22Rv1 (cell line): ENCODE measurements around the gene NRXN3.

Experiments used
- ZFX ChIP-seq: fragments of 450-650 bp; IDR thresholded peaks from 2 replicates; pipeline ENCODE4 v1.6.1; 2017; ENCODE audit warnings: antibody characterized with exemption, borderline replicate concordance
- TF ChIP-seq, protein P1 (sequence below): fragments of 450-650 bp; IDR thresholded peaks from 2 replicates; pipeline ENCODE4 v1.5.1; 2017; ENCODE audit warnings: mild to moderate bottlenecking

DNA sequence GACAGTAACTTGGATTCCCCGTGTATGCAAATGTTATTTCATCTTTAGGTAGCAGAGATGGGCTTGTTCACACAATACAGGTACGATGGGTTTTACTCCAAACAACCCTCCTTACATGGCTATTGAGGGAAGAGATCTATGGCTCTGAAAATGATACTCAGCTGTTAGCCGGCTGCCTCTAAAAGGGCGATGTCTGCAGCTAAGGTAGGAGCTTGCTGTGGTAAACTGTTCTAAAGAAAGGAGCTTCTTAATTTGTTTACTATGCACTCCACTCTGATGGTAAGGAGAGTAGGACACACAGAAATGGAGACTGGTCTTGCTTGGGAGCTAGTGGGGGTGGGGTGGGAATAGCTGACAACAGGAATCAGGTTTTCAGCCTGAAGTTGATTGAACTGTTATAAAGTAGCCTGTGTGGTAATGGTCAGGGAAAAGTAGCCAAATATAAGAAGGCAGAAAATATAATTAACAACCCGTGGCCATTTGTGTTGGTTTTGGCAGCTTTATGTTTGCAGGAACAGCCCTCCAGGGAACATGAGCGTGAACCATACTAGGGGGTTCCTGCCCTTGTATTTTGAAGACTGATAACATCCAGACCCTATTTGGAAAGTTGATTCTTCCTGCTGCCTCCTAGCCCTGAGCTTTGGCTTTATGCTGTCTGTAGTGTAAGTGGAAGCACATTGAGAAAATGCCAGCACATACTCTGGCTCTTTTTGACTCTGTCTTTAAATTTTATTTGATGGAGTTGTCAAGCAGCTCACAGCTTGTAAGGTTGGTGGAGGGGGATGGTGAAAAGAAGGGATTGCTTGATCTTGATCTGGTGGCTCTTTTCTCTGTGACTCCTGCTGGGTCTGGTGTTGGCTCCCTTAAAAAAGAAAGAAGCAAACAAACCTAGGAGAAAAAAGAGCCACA lies 1111.3 kb downstream of the NRXN3 start:
- TF ChIP-seq ZFX: no peak
- TF ChIP-seq, protein P1, sequence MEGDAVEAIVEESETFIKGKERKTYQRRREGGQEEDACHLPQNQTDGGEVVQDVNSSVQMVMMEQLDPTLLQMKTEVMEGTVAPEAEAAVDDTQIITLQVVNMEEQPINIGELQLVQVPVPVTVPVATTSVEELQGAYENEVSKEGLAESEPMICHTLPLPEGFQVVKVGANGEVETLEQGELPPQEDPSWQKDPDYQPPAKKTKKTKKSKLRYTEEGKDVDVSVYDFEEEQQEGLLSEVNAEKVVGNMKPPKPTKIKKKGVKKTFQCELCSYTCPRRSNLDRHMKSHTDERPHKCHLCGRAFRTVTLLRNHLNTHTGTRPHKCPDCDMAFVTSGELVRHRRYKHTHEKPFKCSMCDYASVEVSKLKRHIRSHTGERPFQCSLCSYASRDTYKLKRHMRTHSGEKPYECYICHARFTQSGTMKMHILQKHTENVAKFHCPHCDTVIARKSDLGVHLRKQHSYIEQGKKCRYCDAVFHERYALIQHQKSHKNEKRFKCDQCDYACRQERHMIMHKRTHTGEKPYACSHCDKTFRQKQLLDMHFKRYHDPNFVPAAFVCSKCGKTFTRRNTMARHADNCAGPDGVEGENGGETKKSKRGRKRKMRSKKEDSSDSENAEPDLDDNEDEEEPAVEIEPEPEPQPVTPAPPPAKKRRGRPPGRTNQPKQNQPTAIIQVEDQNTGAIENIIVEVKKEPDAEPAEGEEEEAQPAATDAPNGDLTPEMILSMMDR: no peak
